GM12878 (cell line): ENCODE measurements around the gene MYG1. TPM values are rescaled to one million over a fixed set of nuclear protein-coding genes. Genes with fewer than 3 reads are reported as not detected.

Source experiments
- DPF2 ChIP-seq: fragments of 450-650 bp; IDR thresholded peaks from 2 replicates; pipeline ENCODE4 v1.6.1; 2017; ENCODE audit warnings: mild to moderate bottlenecking
- FOS ChIP-seq: IDR thresholded peaks from 3 replicates; pipeline ENCODE4 v1.6.1; 2011; ENCODE audit warnings: borderline replicate concordance; ENCODE audit not compliant: insufficient read length; ENCODE audit errors: extremely low read depth
- IKZF2 ChIP-seq, 2 experiments: fragments of 450-650 bp; IDR thresholded peaks; 2 replicates each; pipeline ENCODE4 v1.6.1; 2017; ENCODE audit warnings: mild to moderate bottlenecking in 2 of 2, moderate library complexity in 2 of 2
- MYB ChIP-seq: fragments of 150-350 bp; IDR thresholded peaks from 2 replicates; pipeline ENCODE4 v1.6.1; 2014; ENCODE audit warnings: mild to moderate bottlenecking, low read depth, low read length, borderline replicate concordance
- NBN ChIP-seq: fragments of 450-650 bp; IDR thresholded peaks from 2 replicates; pipeline ENCODE4 v1.6.1; 2016
- POLR2A ChIP-seq: IDR thresholded peaks from 2 replicates; pipeline ENCODE4 v1.6.1; 2011; ENCODE audit warnings: low read depth, mild to moderate bottlenecking, low read length
- SIN3A ChIP-seq: IDR thresholded peaks from 2 replicates; pipeline ENCODE4 v1.6.1; 2012; ENCODE audit warnings: low read depth, low read length, improper control_type of control experiment
- SMAD1 ChIP-seq: fragments of 450-650 bp; IDR thresholded peaks from 2 replicates; pipeline ENCODE4 v1.6.1; 2018; ENCODE audit warnings: mild to moderate bottlenecking, low read depth; ENCODE audit not compliant: partially characterized antibody
- SREBF2 ChIP-seq: IDR thresholded peaks from 2 replicates; pipeline ENCODE4 v1.6.1; 2012; ENCODE audit warnings: mild to moderate bottlenecking, low read length
- WRNIP1 ChIP-seq: IDR thresholded peaks from 2 replicates; pipeline ENCODE4 v1.6.1; 2011; ENCODE audit warnings: low read depth, low read length, improper control_type of control experiment, borderline replicate concordance
- YY1 ChIP-seq: IDR thresholded peaks from 2 replicates; pipeline ENCODE4 v1.6.1; 2011; ENCODE audit warnings: low read depth, mild to moderate bottlenecking, low read length
- ZBED1 ChIP-seq: IDR thresholded peaks from 2 replicates; pipeline ENCODE4 v1.6.1; 2016; ENCODE audit warnings: borderline replicate concordance
- polyA plus RNA-seq, 11 experiments: library from polyadenylated mRNA; depleted of rRNA in 4 of 11; unstranded in 6 of 11; stranded (reverse) in 5 of 11; fragments of >200 nt; fragmentation: Nextera tagmentation in 4 of 11; fragmentation: Illumina TruSeq in 1 of 11; extraction: Ambion mirVana in 4 of 11; extraction: Trizol in 1 of 11; gene quantifications; 1 replicate in 1 of 11; 2 replicates in 10 of 11; pipeline versions ENCODE4 v1.2.1 to v1.2.3, GENCODE V29; 2011 to 2016; ENCODE audit warnings: inconsistent platforms in 2 of 11, missing spikeins in 2 of 11, low read depth in 1 of 11
- total RNA-seq, 4 experiments: library from RNA; depleted of rRNA in 3 of 4; stranded (reverse); fragments of >200 nt in 3 of 4; fragmentation: Illumina TruSeq in 1 of 4; extraction: Trizol in 1 of 4; gene quantifications; 2 replicates each; pipeline versions ENCODE4 v1.2.1 to v1.2.3, GENCODE V29; 2013 to 2021
- TF ChIP-seq, protein P1 (sequence below): IDR thresholded peaks from 2 replicates; pipeline ENCODE4 v1.6.1; 2012; ENCODE audit warnings: low read depth, low read length, improper control_type of control experiment
- TF ChIP-seq, protein P2 (sequence below): fragments of 450-650 bp; IDR thresholded peaks from 2 replicates; pipeline ENCODE4 v1.6.1; 2018; ENCODE audit warnings: borderline replicate concordance, mild to moderate bottlenecking; ENCODE audit not compliant: partially characterized antibody
- TF ChIP-seq, protein P3 (sequence below): fragments of 450-650 bp; IDR thresholded peaks from 2 replicates; pipeline ENCODE4 v1.6.1; 2016; ENCODE audit warnings: mild to moderate bottlenecking, moderate library complexity, borderline replicate concordance
- TF ChIP-seq, protein P4 (sequence below): IDR thresholded peaks from 2 replicates; pipeline ENCODE4 v1.6.1; 2011; ENCODE audit warnings: low read depth, low read length, improper control_type of control experiment, borderline replicate concordance
- TF ChIP-seq, protein P5 (sequence below): fragments of 450-650 bp; conservative IDR thresholded peaks from 2 replicates; pipeline ENCODE4 v1.6.1; 2017; ENCODE audit warnings: mild to moderate bottlenecking, moderate library complexity
- TF ChIP-seq, protein P6 (sequence below): IDR thresholded peaks from 2 replicates; pipeline ENCODE4 v1.6.1; 2011; ENCODE audit warnings: low read depth, mild to moderate bottlenecking, low read length, moderate library complexity, borderline replicate concordance; ENCODE audit errors: extremely low read depth

MYG1 gene
- total and polyA plus RNA-seq, 10 of the 15 experiments (the other 5 are each of a cell fraction or from before 2014, with no cell fraction given), result 20.7 to 81.0 (median 49.4) TPM

DNA sequence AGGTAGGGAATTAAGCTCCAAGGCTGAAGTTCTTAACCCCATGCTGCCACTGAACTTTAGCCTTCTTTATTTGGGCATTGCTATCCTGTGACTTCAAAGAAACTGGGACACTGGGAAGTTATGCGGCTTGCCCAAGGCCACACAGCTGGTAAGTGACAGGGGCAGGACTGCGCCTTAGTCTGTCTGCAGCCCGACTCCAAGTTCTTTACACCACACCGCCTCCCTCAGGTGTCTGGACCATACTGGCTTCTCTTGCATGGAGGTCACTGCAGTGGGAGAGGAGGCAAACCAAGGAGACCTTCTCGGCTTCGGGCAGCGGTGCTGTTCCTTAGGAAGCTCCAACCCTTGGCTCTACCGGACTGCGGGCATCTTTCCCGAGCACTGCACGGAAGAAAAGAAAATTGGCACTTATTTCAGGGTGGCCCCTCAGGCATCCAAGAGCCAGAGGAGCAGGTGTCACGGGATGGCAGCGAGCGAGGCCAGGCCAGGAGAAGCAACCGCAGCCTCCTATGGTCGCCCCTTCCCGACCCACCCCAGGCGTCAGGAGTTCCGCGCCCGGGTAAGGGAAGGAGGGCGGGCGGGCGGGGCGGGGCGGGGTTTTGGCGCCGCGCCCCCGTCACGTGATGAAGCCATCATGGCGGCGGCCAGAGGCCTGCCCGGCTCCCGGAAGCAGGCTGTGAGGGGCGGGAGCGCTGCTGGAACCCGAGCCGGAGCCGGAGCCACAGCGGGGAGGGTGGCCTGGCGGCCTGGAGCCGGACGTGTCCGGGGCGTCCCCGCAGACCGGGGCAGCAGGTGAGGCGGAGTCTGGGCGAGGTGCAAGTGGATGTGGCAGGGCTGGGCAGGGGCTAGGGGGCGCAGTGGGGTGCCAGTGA lies 47.8 kb upstream of the MYG1 start (continued):
- peak; percentile 77; the same call in 1 of the 2 replicates for TF ChIP-seq SIN3A
- TF ChIP-seq, protein P1, sequence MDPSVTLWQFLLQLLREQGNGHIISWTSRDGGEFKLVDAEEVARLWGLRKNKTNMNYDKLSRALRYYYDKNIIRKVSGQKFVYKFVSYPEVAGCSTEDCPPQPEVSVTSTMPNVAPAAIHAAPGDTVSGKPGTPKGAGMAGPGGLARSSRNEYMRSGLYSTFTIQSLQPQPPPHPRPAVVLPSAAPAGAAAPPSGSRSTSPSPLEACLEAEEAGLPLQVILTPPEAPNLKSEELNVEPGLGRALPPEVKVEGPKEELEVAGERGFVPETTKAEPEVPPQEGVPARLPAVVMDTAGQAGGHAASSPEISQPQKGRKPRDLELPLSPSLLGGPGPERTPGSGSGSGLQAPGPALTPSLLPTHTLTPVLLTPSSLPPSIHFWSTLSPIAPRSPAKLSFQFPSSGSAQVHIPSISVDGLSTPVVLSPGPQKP, result 0 out of 2 replicates have a peak, but pooled peaks have one; percentile 43
- TF ChIP-seq FOS, result no peak
- TF ChIP-seq, protein P2, sequence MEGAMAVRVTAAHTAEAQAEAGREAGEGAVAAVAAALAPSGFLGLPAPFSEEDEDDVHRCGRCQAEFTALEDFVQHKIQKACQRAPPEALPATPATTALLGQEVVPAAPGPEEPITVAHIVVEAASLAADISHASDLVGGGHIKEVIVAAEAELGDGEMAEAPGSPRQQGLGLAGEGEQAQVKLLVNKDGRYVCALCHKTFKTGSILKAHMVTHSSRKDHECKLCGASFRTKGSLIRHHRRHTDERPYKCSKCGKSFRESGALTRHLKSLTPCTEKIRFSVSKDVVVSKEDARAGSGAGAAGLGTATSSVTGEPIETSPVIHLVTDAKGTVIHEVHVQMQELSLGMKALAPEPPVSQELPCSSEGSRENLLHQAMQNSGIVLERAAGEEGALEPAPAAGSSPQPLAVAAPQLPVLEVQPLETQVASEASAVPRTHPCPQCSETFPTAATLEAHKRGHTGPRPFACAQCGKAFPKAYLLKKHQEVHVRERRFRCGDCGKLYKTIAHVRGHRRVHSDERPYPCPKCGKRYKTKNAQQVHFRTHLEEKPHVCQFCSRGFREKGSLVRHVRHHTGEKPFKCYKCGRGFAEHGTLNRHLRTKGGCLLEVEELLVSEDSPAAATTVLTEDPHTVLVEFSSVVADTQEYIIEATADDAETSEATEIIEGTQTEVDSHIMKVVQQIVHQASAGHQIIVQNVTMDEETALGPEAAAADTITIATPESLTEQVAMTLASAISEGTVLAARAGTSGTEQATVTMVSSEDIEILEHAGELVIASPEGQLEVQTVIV, result peak; percentile 63
- TF ChIP-seq, protein P3, sequence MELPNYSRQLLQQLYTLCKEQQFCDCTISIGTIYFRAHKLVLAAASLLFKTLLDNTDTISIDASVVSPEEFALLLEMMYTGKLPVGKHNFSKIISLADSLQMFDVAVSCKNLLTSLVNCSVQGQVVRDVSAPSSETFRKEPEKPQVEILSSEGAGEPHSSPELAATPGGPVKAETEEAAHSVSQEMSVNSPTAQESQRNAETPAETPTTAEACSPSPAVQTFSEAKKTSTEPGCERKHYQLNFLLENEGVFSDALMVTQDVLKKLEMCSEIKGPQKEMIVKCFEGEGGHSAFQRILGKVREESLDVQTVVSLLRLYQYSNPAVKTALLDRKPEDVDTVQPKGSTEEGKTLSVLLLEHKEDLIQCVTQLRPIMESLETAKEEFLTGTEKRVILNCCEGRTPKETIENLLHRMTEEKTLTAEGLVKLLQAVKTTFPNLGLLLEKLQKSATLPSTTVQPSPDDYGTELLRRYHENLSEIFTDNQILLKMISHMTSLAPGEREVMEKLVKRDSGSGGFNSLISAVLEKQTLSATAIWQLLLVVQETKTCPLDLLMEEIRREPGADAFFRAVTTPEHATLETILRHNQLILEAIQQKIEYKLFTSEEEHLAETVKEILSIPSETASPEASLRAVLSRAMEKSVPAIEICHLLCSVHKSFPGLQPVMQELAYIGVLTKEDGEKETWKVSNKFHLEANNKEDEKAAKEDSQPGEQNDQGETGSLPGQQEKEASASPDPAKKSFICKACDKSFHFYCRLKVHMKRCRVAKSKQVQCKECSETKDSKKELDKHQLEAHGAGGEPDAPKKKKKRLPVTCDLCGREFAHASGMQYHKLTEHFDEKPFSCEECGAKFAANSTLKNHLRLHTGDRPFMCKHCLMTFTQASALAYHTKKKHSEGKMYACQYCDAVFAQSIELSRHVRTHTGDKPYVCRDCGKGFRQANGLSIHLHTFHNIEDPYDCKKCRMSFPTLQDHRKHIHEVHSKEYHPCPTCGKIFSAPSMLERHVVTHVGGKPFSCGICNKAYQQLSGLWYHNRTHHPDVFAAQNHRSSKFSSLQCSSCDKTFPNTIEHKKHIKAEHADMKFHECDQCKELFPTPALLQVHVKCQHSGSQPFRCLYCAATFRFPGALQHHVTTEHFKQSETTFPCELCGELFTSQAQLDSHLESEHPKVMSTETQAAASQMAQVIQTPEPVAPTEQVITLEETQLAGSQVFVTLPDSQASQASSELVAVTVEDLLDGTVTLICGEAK, result no peak
- no peak for TF ChIP-seq WRNIP1
- TF ChIP-seq DPF2, result 0 out of 2 replicates have a peak, but pooled peaks have one; percentile 33
- TF ChIP-seq, protein P4, sequence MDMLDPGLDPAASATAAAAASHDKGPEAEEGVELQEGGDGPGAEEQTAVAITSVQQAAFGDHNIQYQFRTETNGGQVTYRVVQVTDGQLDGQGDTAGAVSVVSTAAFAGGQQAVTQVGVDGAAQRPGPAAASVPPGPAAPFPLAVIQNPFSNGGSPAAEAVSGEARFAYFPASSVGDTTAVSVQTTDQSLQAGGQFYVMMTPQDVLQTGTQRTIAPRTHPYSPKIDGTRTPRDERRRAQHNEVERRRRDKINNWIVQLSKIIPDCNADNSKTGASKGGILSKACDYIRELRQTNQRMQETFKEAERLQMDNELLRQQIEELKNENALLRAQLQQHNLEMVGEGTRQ, result peak; percentile 66
- TF ChIP-seq POLR2A, result peak; percentile 92
- TF ChIP-seq IKZF2 (IDR thresholded peaks at IDR 0.05), result peak in 1 of 2 experiments; percentile 25; a peak in 1 of 4 replicates
- TF ChIP-seq, protein P5, sequence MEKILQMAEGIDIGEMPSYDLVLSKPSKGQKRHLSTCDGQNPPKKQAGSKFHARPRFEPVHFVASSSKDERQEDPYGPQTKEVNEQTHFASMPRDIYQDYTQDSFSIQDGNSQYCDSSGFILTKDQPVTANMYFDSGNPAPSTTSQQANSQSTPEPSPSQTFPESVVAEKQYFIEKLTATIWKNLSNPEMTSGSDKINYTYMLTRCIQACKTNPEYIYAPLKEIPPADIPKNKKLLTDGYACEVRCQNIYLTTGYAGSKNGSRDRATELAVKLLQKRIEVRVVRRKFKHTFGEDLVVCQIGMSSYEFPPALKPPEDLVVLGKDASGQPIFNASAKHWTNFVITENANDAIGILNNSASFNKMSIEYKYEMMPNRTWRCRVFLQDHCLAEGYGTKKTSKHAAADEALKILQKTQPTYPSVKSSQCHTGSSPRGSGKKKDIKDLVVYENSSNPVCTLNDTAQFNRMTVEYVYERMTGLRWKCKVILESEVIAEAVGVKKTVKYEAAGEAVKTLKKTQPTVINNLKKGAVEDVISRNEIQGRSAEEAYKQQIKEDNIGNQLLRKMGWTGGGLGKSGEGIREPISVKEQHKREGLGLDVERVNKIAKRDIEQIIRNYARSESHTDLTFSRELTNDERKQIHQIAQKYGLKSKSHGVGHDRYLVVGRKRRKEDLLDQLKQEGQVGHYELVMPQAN, result peak; percentile 87
- TF ChIP-seq SMAD1, result no peak
- peak; percentile 37; the same call in 1 of the 2 replicates for TF ChIP-seq NBN
- peak; percentile 96 for TF ChIP-seq YY1
- no peak for TF ChIP-seq SREBF2
- no peak for TF ChIP-seq MYB
- TF ChIP-seq ZBED1, result no peak
- TF ChIP-seq, protein P6, sequence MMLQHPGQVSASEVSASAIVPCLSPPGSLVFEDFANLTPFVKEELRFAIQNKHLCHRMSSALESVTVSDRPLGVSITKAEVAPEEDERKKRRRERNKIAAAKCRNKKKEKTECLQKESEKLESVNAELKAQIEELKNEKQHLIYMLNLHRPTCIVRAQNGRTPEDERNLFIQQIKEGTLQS, result peak; percentile 24; the same call in 1 of the 2 replicates
